HG02840 (cell line): ENCODE measurements around the gene TOR1A.

ENCODE experiments used
- ATAC-seq: cut with Tn5 transposase; IDR thresholded peaks from one replicate; pipeline ENCODE4 v1.9.1; 2021; ENCODE audit warnings: mild to moderate bottlenecking, moderate library complexity, moderate number of reproducible peaks; ENCODE audit not compliant: unreplicated experiment, low FRiP score

TOR1A gene

DNA sequence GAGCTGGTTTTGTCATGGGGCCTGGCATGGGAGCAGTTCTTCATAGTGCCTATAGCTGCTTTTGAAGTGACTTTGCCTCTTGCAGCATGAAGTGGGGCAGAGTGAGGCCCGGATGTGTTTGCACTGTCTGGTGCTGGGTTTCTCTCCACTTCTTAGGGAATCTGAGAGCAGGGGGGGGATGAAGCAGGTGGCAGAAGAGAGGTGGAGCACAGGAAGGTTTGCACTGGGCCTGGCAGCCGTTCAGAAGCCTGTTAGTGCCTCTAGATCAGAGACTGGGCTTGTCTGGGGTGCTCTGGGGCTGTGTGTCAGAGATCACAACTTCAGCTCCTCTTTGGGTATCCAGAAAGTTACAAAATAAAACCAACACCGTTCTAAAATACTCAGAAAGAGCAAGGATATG is 29.7 kb upstream of the TOR1A start:
- no peak for ATAC-seq

DNA sequence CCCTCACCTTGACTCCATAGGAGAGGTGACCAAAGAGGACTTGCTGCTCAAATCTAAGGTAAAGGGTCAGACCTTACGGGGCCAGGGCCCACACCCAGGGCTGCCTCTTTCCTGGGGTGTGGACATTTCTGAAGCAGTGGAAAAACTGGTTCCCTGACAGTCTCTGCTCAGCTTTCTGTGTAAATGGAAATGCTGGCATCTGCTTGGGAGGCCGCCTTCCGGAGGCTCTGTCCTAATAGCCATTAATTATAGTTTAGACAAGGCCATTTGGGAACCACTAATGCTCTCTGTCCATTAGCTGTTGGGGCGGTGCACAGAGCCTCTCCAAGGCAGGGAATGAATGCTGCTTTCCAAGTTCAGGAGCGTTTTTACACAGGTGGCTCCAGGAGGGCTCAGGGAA is 28.6 kb upstream of the TOR1A start:
- no peak for ATAC-seq

- ATAC-seq, result no peak
Measured at GRCh38 chr9:129851821-129852220, 27.9 kb upstream of the TOR1A start.

GRCh38 chr9:129850821-129851550 is 27.1 kb upstream of the TOR1A start:
- no peak for ATAC-seq

- no peak for ATAC-seq
Measured at GRCh38 chr9:129849901-129850300, 26.0 kb upstream of the TOR1A start.

DNA sequence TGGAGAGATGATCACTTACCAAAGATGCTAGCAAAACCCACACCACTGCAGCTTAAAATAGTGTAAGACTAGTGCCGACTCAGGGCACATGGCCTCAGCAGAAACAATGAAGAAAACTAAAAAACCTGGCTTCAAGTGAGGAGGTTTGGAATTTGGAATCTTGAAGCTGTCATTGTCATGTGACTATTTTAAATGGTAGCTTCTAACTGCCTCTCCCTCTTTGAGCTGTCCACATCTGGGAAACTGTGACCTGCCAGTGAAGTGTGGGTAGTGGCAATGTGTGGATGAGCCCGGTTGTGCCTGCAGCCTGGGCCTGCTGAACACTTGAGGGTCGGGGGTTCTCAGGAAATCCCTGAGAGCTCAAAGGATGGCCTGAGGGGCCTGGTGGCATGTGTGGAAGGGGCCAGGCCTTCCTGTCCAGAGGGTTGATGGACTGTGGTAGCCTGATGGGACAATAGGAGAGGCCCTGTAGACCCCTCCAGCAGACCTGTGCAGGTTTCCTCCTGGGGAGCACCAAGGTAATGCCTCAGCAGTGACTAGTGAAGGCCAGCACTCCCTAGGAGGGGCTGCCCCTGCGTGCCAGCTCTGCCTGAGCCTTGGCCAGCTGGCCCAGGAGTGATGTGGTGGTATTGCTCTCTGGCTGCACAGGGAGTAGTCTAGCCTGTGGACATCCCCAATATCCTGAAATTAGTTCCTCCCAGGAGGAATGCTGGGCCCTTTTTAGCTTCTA is 24.9 kb upstream of the TOR1A start:
- no peak for ATAC-seq

- no peak for ATAC-seq
Measured at GRCh38 chr9:129845373-129845772, 21.4 kb upstream of the TOR1A start.

- no peak for ATAC-seq
Measured at GRCh38 chr9:129841071-129841470, 17.1 kb upstream of the TOR1A start.

DNA sequence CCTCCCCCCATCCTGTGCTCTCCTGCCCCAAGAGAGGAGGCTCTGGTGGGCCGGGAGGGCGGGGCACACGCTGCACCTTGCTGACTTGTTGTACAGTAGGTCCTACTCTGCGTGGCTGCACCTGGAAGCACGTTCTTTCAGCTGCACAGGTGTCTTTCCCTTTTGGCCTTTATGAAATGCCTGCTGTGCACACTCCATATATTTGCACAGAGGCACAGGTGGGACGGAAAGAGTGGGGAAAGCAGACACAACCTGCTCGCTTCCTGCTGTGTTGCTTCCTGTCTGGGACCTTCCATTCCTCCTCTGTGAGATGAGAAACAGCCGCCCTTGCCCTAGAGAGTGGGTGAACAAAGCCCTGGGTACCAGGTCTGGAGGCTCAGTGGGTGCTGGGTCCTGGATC is 16.1 kb upstream of the TOR1A start:
- ATAC-seq, result no peak

DNA sequence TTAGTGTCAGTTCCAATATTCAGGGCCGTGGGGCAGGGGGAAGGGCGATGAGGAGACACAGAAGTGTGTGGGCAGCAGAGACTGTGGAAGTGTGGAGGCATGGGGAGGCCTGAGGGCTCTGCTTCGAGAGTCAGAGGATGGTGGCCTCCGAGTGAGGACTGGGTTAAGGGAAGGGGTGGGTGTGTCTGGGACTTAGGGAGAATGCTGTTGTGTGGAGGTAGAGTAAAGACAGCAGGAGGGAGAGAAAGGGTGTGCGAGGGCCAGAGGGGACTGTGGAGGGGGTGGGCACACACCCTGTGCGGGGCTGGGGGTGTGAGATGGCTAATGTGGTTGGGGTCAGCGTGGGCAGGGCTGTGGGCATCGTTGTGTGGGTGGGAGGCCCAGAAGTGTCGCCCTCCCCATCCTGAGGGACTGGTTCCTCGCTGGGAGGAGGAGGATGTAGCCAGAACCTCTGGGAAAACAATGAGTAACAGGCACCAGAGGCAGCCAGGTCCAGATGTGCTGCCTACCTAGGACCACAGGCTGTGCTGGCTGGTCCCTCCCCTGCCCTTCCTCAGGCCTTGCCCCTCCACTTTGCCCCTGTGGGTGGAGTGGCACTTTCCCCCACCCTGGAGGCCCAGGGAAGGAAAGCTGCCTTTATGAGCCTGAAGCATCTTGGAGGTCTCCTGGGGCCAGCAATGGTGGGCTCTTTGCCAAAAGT is 15.5 kb upstream of the TOR1A start:
- no peak for ATAC-seq

DNA sequence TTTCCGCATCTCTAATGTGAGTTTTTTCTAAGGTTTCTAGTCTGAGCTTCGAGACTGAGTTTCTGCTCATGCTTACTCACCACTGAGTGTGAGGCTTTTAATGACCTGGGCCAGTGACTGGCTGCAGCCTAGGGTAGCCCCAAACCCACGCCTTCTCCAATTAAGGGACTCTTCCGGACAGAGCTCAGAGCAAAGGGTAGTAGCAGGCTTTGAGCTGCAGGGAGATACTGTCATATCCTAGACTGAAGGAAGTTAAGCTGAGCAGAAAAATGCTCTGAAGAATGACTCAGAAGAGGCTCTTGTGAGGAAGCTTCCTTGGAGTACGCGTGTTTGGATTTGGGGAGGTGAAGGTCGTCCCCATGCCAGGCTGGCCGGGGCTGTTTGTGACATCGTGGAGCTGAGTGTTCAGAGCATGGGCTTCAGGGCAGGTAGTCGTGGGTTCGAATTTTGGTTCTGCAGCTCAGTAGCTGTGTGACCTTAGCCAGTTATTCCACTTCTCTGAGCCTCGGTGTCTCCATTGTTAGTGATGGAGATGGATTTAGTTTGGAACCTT is 14.8 kb upstream of the TOR1A start:
- no peak for ATAC-seq

DNA sequence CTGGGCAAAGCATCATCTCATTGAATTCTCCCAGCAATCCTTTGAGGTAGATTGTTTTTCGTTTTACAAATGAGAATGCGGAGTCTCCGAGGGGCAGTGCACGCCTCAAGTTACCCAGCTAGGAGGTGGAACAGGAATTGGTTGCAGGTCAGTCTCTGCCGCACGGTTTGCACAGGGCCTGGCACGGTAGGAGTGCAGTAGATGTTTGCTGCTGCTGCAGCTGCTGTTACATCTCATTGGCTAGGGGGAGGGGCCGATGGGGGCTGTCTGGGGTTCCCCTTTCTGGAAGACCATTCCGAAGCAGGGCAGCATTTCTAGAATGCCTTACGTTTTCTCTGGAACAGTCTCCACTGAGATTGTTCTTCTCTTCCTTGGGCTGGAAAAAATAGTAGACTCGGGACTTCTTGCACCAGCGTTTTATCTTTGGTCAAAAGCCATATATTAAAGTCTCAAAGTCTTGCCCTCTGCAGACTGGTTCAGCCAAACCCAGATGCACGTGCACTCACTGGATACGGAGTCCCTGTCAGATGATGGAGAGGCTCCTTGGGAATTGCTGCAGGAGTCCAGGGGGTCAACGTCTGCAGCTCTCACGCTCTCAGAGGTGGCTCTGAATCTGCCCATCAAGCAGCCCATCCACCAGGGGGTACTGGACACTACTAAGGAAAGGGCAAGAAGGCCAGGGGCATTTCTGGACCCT is 12.5 kb upstream of the TOR1A start:
- no peak for ATAC-seq

DNA sequence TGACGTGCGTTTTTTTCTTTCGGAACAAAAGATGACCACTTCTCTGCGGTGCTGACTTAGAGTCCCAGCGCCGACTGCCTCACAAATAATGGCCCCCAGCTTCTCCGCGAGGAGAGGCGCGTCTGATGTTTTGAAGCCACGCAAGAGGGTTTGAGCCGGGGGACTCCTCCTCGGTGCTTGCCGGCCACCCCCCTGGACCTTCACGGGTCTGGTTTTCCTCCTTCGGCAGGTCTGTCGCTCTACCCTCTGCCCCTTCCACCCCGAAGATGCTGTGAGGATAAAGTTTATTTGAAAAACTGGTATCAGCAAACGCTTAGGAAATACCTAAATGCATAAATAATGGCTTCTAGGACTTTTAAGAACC is 11.9 kb upstream of the TOR1A start:
- ATAC-seq, result no peak

- ATAC-seq, result peak; percentile 92
Measured at GRCh38 chr9:129835128-129835859, 11.4 kb upstream of the TOR1A start, which contains the start of the genes C9orf78 and USP20. Gene C9orf78, minus strand, starts transcription at chr9:129835275. Its CDS starts 54 bp downstream, at chr9:129835221. Gene USP20, plus strand, starts transcription at chr9:129835458. Its CDS starts 17,098 bp downstream, at chr9:129852556.

GRCh38 chr9:129834489-129835127 is 10.7 kb upstream of the TOR1A start:
- ATAC-seq, result peak; percentile 24

DNA sequence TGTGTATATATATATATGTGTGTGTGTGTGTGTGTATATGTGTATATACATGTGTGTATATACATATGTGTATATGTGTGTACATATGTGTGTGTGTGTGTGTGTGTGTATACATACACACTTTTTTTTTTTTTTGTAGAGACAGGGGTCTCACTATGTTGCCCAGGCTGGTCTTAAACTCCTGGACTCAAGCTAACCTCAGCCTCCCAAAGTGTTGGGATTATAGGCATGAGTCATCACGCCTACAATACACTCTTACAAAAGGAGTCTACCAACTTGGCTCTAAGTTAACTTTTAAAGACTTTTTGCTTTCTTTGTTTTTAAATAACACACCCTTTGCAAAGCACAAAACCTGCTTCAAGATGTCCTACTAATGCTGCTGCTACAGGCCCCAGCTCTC is 9.0 kb upstream of the TOR1A start:
- no peak for ATAC-seq

GRCh38 chr9:129828969-129829368 is 5.0 kb upstream of the TOR1A start:
- ATAC-seq, result no peak

- ATAC-seq, result no peak
Measured at GRCh38 chr9:129828051-129828450, 4.1 kb upstream of the TOR1A start.

- no peak for ATAC-seq
Measured at GRCh38 chr9:129826759-129827158, 2.8 kb upstream of the TOR1A start.
